ENCODE measurements around the gene PASK. TPM values are rescaled to one million over a fixed set of nuclear protein-coding genes. Genes with fewer than 3 reads are reported as not detected.

The PASK gene
- total and polyA plus RNA-seq, 2 of the 4 experiments (the other 2 are of a cell fraction) = 4.1 TPM

DNA sequence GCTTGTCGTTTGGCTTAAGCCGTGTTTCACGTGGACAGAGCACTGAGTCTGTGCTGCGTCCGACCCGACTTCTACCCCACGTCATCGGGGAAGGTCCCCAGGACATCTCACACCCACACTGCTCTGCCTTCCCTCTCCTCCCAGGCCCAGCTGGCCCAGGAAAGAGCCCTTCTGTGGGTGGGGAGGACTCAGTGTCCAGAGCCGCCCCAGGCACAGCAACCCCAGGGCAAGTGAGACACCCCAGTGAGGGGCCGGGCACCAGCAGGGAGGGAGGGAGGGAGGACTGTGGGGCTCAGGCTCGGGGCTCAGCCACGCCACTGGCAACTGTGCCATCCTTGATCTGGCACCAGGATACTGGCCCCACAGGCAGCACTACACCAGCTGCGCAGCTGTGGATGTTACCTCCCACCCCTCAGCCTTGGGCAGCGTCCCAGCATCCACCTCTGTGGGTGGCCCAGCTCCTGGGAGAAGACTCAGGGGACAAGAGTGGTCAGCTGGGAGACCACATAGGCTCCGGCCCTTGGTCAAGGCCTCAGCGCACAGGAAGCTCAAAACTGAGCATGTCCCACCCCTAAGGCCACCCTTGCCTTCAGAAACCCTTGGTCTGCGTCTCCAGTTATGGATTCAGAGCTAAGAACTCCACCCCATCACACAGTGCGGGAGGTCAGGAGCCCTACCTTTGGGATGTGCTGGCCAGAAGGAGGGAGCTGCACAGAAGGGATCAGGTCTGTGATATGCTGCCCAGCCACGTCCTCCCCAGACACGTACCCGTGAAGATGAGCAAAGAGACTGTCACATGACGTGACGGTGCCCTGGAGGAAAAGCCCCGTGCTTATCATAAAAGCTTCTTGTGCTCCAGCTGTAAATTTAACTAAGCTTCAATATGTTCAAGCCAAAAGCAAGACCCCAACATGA, 11.7 kb downstream of the PASK start:
- H3K27me3 ChIP-seq (ENCODE audit: control insufficient read depth, insufficient read depth, low read length) = no peaks in the 10 kb centered on the region
- no TSS peak for BruUV-seq (replicated peaks)
- no peak overlapping the region for H3K27ac ChIP-seq (ENCODE audit: insufficient read depth, low read length)
- H2AK5ac ChIP-seq (ENCODE audit: low read depth, low read length) = no peak overlapping the region
- H3K4me3 ChIP-seq (ENCODE audit: insufficient read depth, low read depth, low read length) = no peak overlapping the region
- WGBS, 2 experiments (ENCODE audit: extremely low coverage in 2 of 2, insufficient read length in 1 of 2) = 91% methylated on average over 6 of the region's 24 CpGs; no CpG with 5 or more reads in 1 of the 2 experiments
- H3K14ac ChIP-seq (replicated peaks; ENCODE audit: low read depth, low read length) = no peak overlapping the region
- no peak overlapping the region for H4K8ac ChIP-seq (ENCODE audit: low read depth in 2 of 2, low read length in 2 of 2)
- no peak overlapping the region for H2BK20ac ChIP-seq (ENCODE audit: low read depth, low read length)
- no peak overlapping the region for H2BK120ac ChIP-seq (ENCODE audit: low read depth, low read length)
- POLR2A ChIA-PET (ENCODE audit: unreplicated experiment) = no interaction called here
- no peak overlapping the region for H2BK5ac ChIP-seq (ENCODE audit: low read depth, low read length, poor library complexity, severe bottlenecking)
- no peaks in the 10 kb centered on the region for H3K4me1 ChIP-seq (ENCODE audit: control insufficient read depth, insufficient read depth, low read length)
- no peak overlapping the region for H3K23ac ChIP-seq (ENCODE audit: low read depth, low read length)
- no peak overlapping the region for H3K9ac ChIP-seq (ENCODE audit: low read depth, low read length)
- H4K5ac ChIP-seq (ENCODE audit: low read depth, low read length) = no peak overlapping the region
- H3K36me3 ChIP-seq (ENCODE audit: control insufficient read depth, insufficient read depth, low read length) = peaks cover 3% of the 10 kb centered on the region; the same call in 1 of the 2 replicates
- no peak for TF ChIP-seq POLR2A (IDR thresholded peaks at IDR 0.05; ENCODE audit: low read depth, low read length)
- no peak for TF ChIP-seq NFE2L2 (IDR thresholded peaks at IDR 0.05; ENCODE audit: low read depth, low read length)
- TF ChIP-seq SMC3 (IDR thresholded peaks at IDR 0.05; ENCODE audit: low read depth, low read length) = no peak
- no peak for TF ChIP-seq RCOR1 (IDR thresholded peaks at IDR 0.05; ENCODE audit: insufficient replicate concordance, low read length)
- no peak for TF ChIP-seq BHLHE40 (IDR thresholded peaks at IDR 0.05; ENCODE audit: low read depth, low read length)
- TF ChIP-seq CEBPB (IDR thresholded peaks at IDR 0.05; ENCODE audit: low read depth, low read length) = no peak
- no peak for TF ChIP-seq MAFK (IDR thresholded peaks at IDR 0.05; ENCODE audit: low read depth, low read length)
- no peak for TF ChIP-seq RAD21 (IDR thresholded peaks at IDR 0.05; ENCODE audit: low read length)
- H2BK15ac ChIP-seq (ENCODE audit: low read depth, low read length) = no peak overlapping the region
- no peak for DNase-seq
- no peak overlapping the region for H3K4me2 ChIP-seq (ENCODE audit: low read depth, low read length)
- intact Hi-C loops (cut with micrococcal nuclease) = no loop called here
- dilution Hi-C loops (cut with HindIII; ENCODE audit: low sequenced_read_pairs, unreplicated experiment) = no loop called here
- H3K4ac ChIP-seq (ENCODE audit: low read depth, low read length) = no peak overlapping the region
- H3K18ac ChIP-seq (ENCODE audit: low read depth, low read length) = no peak overlapping the region
- CTCF ChIA-PET = interaction anchor here (1.5 kb wide), 1 partner anchor 10 kb away, joined by 4 read pairs; no protein-coding TSS in a partner anchor
- no peaks in the 10 kb centered on the region for H3K79me1 ChIP-seq (ENCODE audit: low read depth in 1 of 2, low read length in 2 of 2)
- H4K91ac ChIP-seq (ENCODE audit: insufficient read depth, low read depth, low read length) = no peak overlapping the region
- H3K9me3 ChIP-seq (ENCODE audit: control insufficient read depth, insufficient read depth, low read length) = no peaks in the 10 kb centered on the region
- in situ Hi-C loops (cut with MboI; ENCODE audit: low sequenced_read_pairs) = no loop called here
- no peak overlapping the region for H2AK9ac ChIP-seq (replicated peaks; ENCODE audit: low read depth, low read length, poor library complexity)
- no peaks in the 10 kb centered on the region; the same call in 1 of the 2 replicates for H3K9me1 ChIP-seq (ENCODE audit: insufficient read depth, low read length)
- no peak overlapping the region for H2AFZ ChIP-seq (replicated peaks; ENCODE audit: low read length, poor library complexity)
- no peaks in the 10 kb centered on the region for H4K20me1 ChIP-seq (ENCODE audit: insufficient read depth, low read length)
- no peak overlapping the region for H3K56ac ChIP-seq (ENCODE audit: extremely low read depth, insufficient read depth, low read length)
- ATAC-seq (ENCODE audit: low read depth) = no peak

Measured in IMR-90 (cell line).